Lower lobe of right lung (tissue), 2 donors: ENCODE results near the gene LRRN4. TPM values are rescaled to one million over a fixed set of nuclear protein-coding genes. Genes with fewer than 3 reads are reported as not detected.

Source experiments
- ATAC-seq, 2 donors: fragments of 200-7000 bp; cut with Tn5 transposase; one replicate each; pipeline ENCODE4 v1.9.1; 2020 to 2022; ENCODE audit warnings: mild to moderate bottlenecking in 2 of 2, moderate library complexity in 2 of 2
- DNase-seq: peaks from one replicate; pipeline ENCODE4 v3.0.0-alpha.2; 2020
- H3K27ac ChIP-seq: fragments of 200-600 bp; one replicate; pipeline ENCODE4 v1.8.0; 2022
- H3K27me3 ChIP-seq: fragments of 200-600 bp; one replicate; pipeline ENCODE4 v1.8.0; 2022; ENCODE audit warnings: low read depth
- H3K36me3 ChIP-seq: fragments of 200-600 bp; one replicate; pipeline ENCODE4 v1.8.0; 2022; ENCODE audit warnings: mild to moderate bottlenecking
- H3K4me1 ChIP-seq: fragments of 200-600 bp; one replicate; pipeline ENCODE4 v1.8.0; 2022
- H3K4me3 ChIP-seq: fragments of 200-600 bp; one replicate; pipeline ENCODE4 v1.8.0; 2022; ENCODE audit warnings: mild to moderate bottlenecking
- H3K9me3 ChIP-seq: fragments of 200-600 bp; one replicate; pipeline ENCODE4 v1.8.0; 2022
- CTCF ChIP-seq: fragments of 200-600 bp; IDR thresholded peaks from one replicate; pipeline ENCODE4 v1.8.0; 2022; ENCODE audit warnings: antibody characterized with exemption, mild to moderate bottlenecking
- intact Hi-C: fragments of 100-400 bp; cut with DNase I; formaldehyde crosslinking; loops from one replicate; pipeline ENCODE4 v1.11.0; 2022
- total RNA-seq: library from RNA; stranded (reverse); fragmentation: NEBNext Ultra II Directional; extraction: Animal tissue kit (Norgen Biotek cat#: 25700); gene quantifications from one replicate; pipeline ENCODE4 v1.2.1, GENCODE V29; 2021
- donor health status: DM: no; HTN: yes; CAD: no; lungs with severe emphysema.

The LRRN4 gene
- total RNA-seq, 1 donor from 2014 or later, result 42.6 TPM

DNA sequence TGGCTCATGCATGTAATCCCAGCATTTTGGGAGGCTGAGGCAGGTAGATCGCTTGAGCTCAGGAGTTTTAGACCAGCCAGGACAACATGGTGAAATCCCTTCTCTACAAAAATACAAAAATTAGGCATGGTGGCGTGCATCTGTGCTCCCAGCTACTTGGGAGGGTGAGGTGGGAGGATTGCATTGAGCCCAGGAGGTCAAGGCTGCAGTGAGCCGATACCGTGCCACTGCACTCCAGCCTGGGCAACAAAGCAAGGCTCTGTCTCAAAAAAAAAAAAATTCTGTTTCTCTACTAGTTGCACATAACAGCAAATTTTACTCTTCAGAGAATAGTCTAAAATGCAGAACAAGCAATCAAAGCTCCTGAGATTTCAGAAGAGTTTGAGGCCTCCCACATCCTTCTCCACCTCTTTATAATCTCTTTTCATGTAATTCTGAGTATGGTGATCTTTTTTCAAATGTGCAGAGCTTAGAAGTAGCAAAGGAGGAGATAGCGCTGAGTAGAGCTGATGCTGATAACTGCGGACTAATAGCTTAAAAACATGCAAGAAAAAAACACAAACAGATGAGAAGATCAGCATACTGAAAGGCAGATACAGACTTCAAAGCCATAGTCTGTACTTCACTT lies 23.3 kb downstream of the LRRN4 start:
- Histone ChIP-seq H3K27me3 (no peaks in the 10 kb centered on the region), H3K4me3 (no peak overlapping the region), H3K27ac (no peak overlapping the region), H3K4me1 (peaks cover 25% of the 10 kb centered on the region), H3K9me3 (no peaks in the 10 kb centered on the region), H3K36me3 (peaks cover 57% of the 10 kb centered on the region)
- intact Hi-C loops, result no loop called here
- ATAC-seq (no peak), DNase-seq (no peak)
- TF ChIP-seq CTCF, result no peak

GRCh38 chr20:6029538-6029937 lies 24.3 kb downstream of the LRRN4 start:
- no peak for ATAC-seq
- peaks cover 54% of the 10 kb centered on the region for H3K36me3 ChIP-seq
- H3K4me1 ChIP-seq, result peaks cover 21% of the 10 kb centered on the region

GRCh38 chr20:6028818-6029217 lies 25.0 kb downstream of the LRRN4 start:
- Histone ChIP-seq H3K36me3 (peaks cover 54% of the 10 kb centered on the region), H3K27me3 (no peaks in the 10 kb centered on the region), H3K4me3 (no peak overlapping the region), H3K9me3 (peaks cover 6% of the 10 kb centered on the region), H3K4me1 (peaks cover 14% of the 10 kb centered on the region), H3K27ac (no peak overlapping the region)
- intact Hi-C loops, result no loop called here
- TF ChIP-seq CTCF, result no peak
- DNase-seq (no peak), ATAC-seq (no peak)

More at GRCh38 chr20:6029538-6029937, 24.3 kb downstream of the LRRN4 start:
- no peaks in the 10 kb centered on the region for H3K27me3 ChIP-seq
- peaks cover 6% of the 10 kb centered on the region for H3K9me3 ChIP-seq
- intact Hi-C loops, result no loop called here
- H3K27ac ChIP-seq, result no peak overlapping the region
- no peak for DNase-seq
- no peak overlapping the region for H3K4me3 ChIP-seq
- TF ChIP-seq CTCF, result no peak

DNA sequence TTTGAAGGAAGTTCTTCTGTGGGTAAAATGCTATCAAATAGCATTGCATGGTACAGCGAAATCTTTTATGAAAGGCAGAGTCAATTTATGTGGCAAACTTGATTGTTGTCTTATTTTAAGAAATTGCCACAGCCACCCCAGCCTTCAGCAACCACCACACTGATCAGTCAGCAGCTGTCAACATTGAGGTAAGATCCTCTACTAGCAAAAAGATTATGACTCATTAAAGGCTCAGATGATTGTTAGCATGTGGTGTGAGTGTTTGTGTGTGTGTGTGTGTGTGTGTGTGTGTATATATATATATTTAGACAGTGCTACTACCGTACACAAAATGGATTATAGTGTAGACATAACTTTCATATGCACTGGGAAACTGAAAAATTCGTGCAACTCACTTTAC lies 27.8 kb downstream of the LRRN4 start:
- ATAC-seq (no peak), DNase-seq (no peak)
- intact Hi-C loops, result no loop called here
- Histone ChIP-seq H3K9me3 (peaks cover 6% of the 10 kb centered on the region), H3K36me3 (peaks cover 46% of the 10 kb centered on the region), H3K4me1 (peaks cover 11% of the 10 kb centered on the region), H3K27ac (no peak overlapping the region), H3K4me3 (no peak overlapping the region), H3K27me3 (no peaks in the 10 kb centered on the region)
- TF ChIP-seq CTCF, result no peak

GRCh38 chr20:6024768-6025167 lies 29.1 kb downstream of the LRRN4 start:
- Histone ChIP-seq H3K4me1 (peaks cover 11% of the 10 kb centered on the region), H3K27ac (no peak overlapping the region), H3K36me3 (peaks cover 48% of the 10 kb centered on the region), H3K27me3 (no peaks in the 10 kb centered on the region), H3K9me3 (peaks cover 6% of the 10 kb centered on the region), H3K4me3 (no peak overlapping the region)
- no peak for TF ChIP-seq CTCF
- ATAC-seq (no peak), DNase-seq (no peak)
- intact Hi-C loops, result no loop called here
